ENCODE measurements around the gene NPSR1.
"Not testable (repeated sequence)": the region's sequence is repeated elsewhere in the genome, so short reads cannot be mapped to it uniquely, and the experiment has no call there.

DNA sequence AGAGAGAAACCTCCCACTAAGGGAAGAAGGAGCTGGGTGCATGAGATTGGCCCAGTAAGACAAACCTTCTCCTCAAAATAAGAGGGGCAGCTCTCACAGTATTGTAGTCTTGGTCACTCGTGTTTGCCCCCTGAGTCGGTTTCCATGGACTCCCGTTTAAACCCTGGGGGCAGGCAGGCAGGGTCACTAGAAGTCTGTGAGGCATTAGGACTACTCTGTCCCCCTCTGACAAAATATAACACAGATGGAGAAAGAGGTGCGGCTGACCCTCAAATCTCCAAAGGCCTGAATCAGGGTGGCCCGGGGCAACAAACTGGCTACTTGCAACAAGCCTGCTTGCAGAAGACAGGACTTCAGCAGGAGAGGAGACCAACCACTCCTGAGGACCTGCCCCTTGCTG lies 210.6 kb downstream of the NPSR1 start:
- TF ChIP-seq, protein P1, sequence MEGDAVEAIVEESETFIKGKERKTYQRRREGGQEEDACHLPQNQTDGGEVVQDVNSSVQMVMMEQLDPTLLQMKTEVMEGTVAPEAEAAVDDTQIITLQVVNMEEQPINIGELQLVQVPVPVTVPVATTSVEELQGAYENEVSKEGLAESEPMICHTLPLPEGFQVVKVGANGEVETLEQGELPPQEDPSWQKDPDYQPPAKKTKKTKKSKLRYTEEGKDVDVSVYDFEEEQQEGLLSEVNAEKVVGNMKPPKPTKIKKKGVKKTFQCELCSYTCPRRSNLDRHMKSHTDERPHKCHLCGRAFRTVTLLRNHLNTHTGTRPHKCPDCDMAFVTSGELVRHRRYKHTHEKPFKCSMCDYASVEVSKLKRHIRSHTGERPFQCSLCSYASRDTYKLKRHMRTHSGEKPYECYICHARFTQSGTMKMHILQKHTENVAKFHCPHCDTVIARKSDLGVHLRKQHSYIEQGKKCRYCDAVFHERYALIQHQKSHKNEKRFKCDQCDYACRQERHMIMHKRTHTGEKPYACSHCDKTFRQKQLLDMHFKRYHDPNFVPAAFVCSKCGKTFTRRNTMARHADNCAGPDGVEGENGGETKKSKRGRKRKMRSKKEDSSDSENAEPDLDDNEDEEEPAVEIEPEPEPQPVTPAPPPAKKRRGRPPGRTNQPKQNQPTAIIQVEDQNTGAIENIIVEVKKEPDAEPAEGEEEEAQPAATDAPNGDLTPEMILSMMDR (IDR thresholded peaks at IDR 0.05), result not testable (repeated sequence)
- TF ChIP-seq POLR2A (IDR thresholded peaks at IDR 0.05), result not testable (repeated sequence)

All from sigmoid colon (tissue), 3 donors.